Adipocyte (in vitro differentiated cells): ENCODE data around the gene SCCPDH.
A peak's percentile ranks its signal among the peaks of the same experiment; 100 is the strongest.

Source experiments
- DNase-seq: peaks from one replicate; pipeline ENCODE4 v3.0.0-alpha.2; 2015; ENCODE audit warnings: low read depth
- H3K27me3 ChIP-seq: replicated peaks from 2 replicates; pipeline ENCODE4 v1.7.0; 2013; ENCODE audit warnings: mild to moderate bottlenecking, low read length, moderate library complexity; ENCODE audit not compliant: control insufficient read depth, insufficient read depth
- H3K36me3 ChIP-seq: 2 replicates; pipeline ENCODE4 v1.7.0; 2013; ENCODE audit warnings: low read length, mild to moderate bottlenecking, moderate library complexity; ENCODE audit not compliant: control insufficient read depth, insufficient read depth, severe bottlenecking
- H3K4me1 ChIP-seq: 2 replicates; pipeline ENCODE4 v1.7.0; 2013; ENCODE audit warnings: mild to moderate bottlenecking, low read length, moderate library complexity; ENCODE audit not compliant: control insufficient read depth, insufficient read depth
- H3K4me3 ChIP-seq: 2 replicates; pipeline ENCODE4 v1.7.0; 2013; ENCODE audit warnings: mild to moderate bottlenecking, low read length, moderate library complexity
- H3K9ac ChIP-seq: 2 replicates; pipeline ENCODE4 v1.7.0; 2013; ENCODE audit warnings: mild to moderate bottlenecking, low read length, moderate library complexity
- H3K9me3 ChIP-seq: 2 replicates; pipeline ENCODE4 v1.7.0; 2013; ENCODE audit warnings: mild to moderate bottlenecking, low read length, moderate library complexity; ENCODE audit not compliant: control insufficient read depth

SCCPDH gene

DNA sequence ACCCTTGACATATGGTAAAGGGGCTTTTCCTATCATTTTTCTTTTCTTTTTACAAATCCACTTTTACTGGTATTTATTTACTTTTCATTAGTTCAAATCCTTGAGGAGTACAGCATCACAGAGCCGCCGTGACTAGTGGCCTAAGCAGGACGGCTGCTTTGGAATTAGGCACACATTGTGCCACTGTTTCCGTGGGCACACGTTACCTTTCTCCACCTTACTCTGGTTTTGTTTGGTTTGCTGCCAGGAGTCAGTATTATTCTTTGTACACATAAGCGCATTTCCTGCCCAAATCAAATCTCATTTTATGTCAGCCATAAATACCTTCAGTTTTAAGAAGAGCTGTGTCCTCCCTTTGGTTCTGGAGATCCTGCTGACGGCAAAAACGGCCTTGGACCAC is 31.2 kb downstream of the SCCPDH start:
- DNase-seq, result no peak
- no peak overlapping the region for H3K4me3 ChIP-seq
- H3K9ac ChIP-seq, result no peak overlapping the region
- H3K4me1 ChIP-seq, result no peaks in the 10 kb centered on the region
- peaks cover 23% of the 10 kb centered on the region for H3K36me3 ChIP-seq
- H3K9me3 ChIP-seq, result no peaks in the 10 kb centered on the region
- no peaks in the 10 kb centered on the region for H3K27me3 ChIP-seq

DNA sequence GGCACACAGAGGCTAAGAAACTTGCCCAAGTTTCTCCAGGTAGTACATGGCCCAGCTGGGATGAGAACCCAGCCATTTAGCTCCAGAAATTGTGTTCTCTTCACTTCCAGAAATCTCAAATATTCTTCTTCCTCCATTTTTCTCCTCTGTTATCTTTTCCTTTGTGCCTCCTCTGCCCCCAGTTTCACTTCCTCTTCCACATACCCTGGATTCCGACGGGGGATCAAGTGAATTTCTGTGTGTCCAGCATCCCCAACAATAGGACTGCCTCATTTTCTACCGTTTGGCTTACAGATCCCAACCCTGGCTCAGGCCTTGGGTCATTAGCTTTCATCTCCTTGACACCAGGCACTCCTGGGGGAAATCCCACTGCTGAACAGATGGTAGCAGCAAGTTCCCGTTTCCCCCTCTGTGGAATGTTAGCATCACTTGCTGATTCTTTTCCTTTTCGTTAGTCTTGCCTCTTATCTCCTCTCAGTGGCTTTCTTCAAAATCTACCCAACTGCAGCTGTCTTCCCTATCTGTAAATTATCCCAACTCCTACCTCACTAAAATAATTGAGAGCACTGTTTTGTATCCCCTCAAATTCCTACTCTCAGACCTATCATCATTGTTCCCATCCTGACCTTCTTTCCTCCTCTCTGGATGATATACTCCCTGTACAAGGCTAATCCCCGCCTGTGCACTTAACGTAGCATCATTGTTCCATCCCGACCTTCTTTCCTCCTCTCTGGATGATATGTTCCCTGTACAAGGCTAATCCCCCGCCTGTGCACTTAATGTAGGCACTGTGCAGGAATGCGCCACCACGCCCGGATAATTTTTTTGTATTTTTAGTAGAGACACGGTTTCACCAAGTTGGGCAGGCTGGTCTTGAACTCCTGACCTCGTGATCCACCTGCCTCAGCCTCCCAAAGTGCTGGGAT is 36.5 kb downstream of the SCCPDH start:
- Histone ChIP-seq H3K9ac (no peak overlapping the region), H3K4me1 (no peaks in the 10 kb centered on the region), H3K27me3 (no peaks in the 10 kb centered on the region), H3K9me3 (no peaks in the 10 kb centered on the region), H3K4me3 (no peak overlapping the region), H3K36me3 (peaks cover 67% of the 10 kb centered on the region)
- no peak for DNase-seq

DNA sequence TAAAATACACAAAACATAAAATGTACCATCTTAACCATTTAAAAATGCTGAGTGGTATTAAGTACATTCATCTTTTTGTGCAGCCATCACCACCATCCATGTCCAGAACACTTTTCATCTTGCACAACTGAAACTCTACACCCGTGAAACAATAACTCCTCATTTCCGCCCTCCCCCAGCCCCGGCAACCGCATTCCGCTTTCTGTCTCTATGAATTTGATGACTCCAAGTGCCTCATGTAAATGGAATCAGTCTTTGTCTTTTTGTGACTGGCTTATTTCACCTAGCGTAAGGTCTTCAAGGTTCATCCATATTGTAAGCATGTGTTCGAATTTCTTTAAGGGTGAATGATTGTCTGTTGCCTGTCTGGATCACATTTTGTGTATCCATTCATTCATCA is 37.2 kb downstream of the SCCPDH start:
- Histone ChIP-seq H3K36me3 (peaks cover 73% of the 10 kb centered on the region), H3K9ac (no peak overlapping the region), H3K27me3 (no peaks in the 10 kb centered on the region), H3K4me1 (no peaks in the 10 kb centered on the region), H3K9me3 (no peaks in the 10 kb centered on the region), H3K4me3 (no peak overlapping the region)
- DNase-seq, result peak; percentile 81

DNA sequence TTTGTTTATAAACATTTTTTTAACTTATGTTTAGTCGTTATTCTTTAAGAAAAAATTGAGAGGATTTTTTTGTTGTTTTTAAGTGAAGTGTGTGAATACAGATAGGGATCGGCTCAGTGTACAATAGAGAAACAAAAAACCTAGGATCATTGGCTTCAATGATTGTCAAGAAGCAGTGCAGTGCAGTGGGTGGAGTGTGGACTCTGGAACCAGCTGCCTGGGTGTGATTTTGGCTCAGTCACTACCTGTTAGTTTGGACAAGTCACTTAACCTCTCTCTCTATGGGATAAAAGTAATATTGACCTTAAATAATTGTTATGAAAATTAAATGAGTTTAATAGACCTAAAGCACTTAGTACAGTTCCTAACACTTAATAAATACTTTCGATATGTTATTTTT is 41.3 kb downstream of the SCCPDH start:
- H3K9me3 ChIP-seq, result no peaks in the 10 kb centered on the region
- peaks cover 9% of the 10 kb centered on the region for H3K4me1 ChIP-seq
- H3K4me3 ChIP-seq, result no peak overlapping the region
- no peaks in the 10 kb centered on the region for H3K27me3 ChIP-seq
- H3K36me3 ChIP-seq, result peaks cover 78% of the 10 kb centered on the region
- no peak overlapping the region for H3K9ac ChIP-seq
- DNase-seq, result no peak

DNA sequence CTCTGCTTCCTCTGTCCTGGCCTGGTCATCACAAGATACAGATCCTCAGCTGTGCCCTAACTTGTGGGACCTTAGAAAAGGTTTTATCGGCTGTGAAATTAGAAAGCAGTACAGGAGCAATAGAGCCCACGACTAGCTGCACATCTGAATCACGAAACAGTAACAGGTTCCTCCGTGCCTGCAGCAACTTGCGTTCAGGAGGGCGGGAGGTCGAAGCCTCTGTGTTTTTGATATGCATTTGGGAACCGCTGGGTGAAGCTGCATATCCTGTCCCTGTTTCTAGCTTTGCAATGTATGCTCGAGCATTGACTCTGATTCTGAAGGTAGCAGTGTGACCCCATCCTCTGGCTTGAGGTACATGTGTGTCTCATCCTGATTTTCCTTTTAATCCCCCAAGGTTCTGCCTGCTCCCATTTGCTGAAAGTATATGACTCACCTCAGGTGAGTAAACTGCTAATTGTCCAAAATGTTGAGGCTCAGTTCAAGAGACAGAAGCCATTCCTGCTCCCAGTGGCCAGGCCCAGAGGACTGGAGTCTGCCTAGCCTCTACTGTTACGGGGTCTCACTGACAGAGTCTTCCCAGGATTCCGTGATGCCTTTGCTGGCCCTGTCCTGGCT is 44.3 kb downstream of the SCCPDH start:
- Histone ChIP-seq H3K4me1 (peaks cover 9% of the 10 kb centered on the region), H3K4me3 (no peak overlapping the region), H3K27me3 (no peaks in the 10 kb centered on the region), H3K9ac (no peak overlapping the region), H3K9me3 (no peaks in the 10 kb centered on the region), H3K36me3 (peaks cover 76% of the 10 kb centered on the region)
- DNase-seq, result no peak

DNA sequence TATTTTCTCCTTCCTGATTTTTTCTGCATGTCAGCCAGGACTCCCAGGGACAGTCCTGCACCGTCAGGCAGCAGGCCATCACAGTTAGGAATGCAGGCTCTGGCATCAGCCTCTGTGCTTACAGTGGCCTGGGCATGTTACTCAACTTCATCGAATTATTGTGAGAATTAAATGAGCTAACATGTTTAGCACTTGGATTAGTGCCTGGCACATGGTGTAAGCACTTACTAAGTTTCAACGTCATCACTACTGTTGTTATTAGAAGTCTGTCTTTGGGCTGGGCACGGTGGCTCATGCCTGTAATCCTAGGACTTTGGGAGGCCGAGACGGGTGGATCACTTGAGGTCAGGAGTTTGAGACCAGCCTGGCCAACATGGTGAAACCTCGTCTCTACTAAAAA is 45.1 kb downstream of the SCCPDH start:
- peaks cover 9% of the 10 kb centered on the region for H3K4me1 ChIP-seq
- H3K9ac ChIP-seq, result no peak overlapping the region
- peak; percentile 75 for DNase-seq
- no peak overlapping the region for H3K4me3 ChIP-seq
- no peaks in the 10 kb centered on the region for H3K9me3 ChIP-seq
- peaks cover 69% of the 10 kb centered on the region for H3K36me3 ChIP-seq
- no peaks in the 10 kb centered on the region for H3K27me3 ChIP-seq

DNA sequence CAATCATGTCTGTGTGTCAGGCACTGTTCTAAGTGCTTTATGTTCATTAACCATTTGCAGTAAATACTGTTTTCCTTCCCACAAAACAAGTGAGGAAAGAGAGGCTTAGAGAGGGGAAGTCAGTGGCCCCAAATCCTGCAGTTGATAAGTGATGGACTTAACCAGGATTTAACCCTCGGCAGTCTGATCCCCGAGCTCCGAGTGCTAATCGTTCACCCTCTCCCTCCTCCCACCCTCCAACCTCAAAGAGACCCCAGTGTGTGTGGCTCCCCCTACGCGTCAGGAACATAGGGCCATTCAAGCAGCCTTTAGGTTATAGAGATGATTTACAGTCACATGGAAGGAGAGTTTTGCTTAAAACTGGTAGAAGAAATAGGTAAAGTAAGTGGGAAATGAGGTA is 47.2 kb downstream of the SCCPDH start:
- H3K27me3 ChIP-seq, result no peaks in the 10 kb centered on the region
- no peak for DNase-seq
- no peaks in the 10 kb centered on the region for H3K9me3 ChIP-seq
- no peak overlapping the region for H3K9ac ChIP-seq
- H3K4me1 ChIP-seq, result peaks cover 9% of the 10 kb centered on the region
- no peak overlapping the region for H3K4me3 ChIP-seq
- peaks cover 72% of the 10 kb centered on the region for H3K36me3 ChIP-seq

DNA sequence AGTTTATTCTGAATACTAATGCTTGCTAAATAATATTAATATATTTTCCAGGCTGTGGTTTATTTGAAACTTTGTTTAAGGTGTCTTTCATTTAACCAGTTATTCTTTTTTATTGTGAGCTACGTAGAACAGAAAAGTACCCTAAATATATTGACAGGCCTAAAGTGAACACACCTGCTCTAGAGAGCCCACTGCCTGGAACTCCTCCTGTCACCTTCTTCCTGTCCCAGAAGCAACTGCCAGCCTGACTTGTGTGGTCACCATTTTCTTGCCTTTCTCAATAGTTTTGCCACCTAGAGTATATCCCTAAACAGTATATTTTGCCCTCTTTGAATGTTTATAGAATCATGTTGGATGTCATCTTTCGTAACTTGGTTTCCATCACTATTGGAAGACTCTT is 48.5 kb downstream of the SCCPDH start:
- no peak for DNase-seq
- no peaks in the 10 kb centered on the region for H3K27me3 ChIP-seq
- no peak overlapping the region for H3K9ac ChIP-seq
- H3K36me3 ChIP-seq, result peaks cover 71% of the 10 kb centered on the region
- H3K4me1 ChIP-seq, result peaks cover 9% of the 10 kb centered on the region
- H3K9me3 ChIP-seq, result no peaks in the 10 kb centered on the region
- no peak overlapping the region for H3K4me3 ChIP-seq

DNA sequence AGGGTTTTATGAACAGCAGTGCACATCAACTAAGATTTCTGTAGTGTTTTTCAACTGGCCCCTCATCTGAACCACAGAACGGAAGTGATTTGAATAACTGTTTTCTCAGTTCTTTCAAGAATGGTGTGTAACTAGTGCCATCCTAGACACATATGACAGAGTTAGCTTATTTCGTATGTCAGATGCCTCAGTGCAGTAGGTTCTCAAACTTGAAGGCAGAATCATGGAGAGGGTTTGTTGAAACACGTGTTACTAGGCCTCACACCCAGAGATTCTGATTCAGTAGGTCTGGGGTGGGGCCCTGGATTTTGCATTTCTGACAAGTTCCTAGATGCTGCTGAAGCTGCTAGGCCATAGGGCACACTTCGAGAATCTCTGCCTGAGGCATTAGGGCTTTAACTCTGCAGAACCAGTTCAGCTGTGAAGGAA is 49.0 kb downstream of the SCCPDH start:
- Histone ChIP-seq H3K36me3 (peaks cover 70% of the 10 kb centered on the region), H3K4me3 (no peak overlapping the region), H3K4me1 (peaks cover 9% of the 10 kb centered on the region), H3K9ac (no peak overlapping the region), H3K9me3 (no peaks in the 10 kb centered on the region), H3K27me3 (no peaks in the 10 kb centered on the region)
- DNase-seq, result no peak

DNA sequence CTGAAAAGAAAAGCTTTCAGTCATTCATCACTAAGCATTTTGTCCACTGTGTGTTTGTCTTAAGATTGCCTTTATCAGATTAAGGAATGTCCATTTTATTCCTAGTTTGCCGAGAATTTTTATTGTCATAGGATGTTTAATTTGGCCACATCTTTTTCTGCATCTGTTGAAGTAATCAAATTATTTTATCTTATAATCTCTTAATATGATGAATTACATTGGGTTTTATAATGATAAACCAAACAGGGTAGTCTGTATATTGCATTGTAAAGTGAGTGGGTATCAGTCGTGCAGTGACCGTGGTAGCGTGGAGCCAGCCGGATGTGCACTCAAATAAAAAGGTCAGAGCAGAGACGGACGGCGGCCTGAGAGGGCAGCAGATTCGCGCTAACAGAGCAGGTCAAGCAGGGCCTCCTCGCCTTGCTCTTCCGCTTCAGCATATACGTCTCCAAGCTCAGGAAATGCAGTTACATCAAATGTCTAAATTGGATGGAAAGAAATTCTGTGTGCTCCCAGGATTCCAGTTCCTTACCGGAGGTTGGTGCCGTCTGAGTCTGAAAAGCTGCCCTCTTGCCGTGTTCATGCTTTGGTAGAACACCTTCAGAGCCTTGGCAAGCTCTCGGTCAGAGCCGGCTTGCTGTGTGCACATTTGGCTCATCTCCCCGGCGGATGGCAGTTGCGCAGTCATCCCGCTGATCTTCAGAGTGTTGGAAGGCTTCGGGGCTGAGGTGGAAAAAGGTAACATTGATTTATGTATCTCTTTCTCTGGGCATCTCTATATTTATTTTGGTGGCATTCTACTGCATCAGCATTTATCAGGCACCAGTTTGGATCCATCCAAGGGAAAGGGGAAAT is 51.5 kb downstream of the SCCPDH start:
- Histone ChIP-seq H3K9ac (no peak overlapping the region), H3K9me3 (no peaks in the 10 kb centered on the region), H3K4me1 (no peaks in the 10 kb centered on the region), H3K36me3 (peaks cover 82% of the 10 kb centered on the region), H3K27me3 (no peaks in the 10 kb centered on the region), H3K4me3 (no peak overlapping the region)
- no peak for DNase-seq

DNA sequence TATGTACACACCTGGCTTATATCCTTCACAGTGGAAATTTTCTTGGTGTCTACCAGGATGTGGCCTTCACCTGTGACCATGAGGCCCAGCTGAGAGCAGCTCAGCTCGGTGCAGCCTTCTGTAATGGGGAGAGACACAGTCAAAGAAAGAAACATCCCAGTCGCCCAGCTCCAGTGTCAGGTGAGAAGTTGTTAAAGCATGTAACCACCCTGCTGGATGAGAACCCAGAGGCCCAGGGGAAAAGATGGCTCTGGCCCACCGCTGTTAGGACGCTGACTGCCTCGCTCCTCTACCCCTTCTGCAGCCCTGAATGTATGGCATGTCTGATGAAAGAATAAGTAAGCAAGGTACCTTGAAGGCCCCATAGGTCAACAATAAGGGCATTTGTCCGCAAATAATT is 52.7 kb downstream of the SCCPDH start:
- H3K9ac ChIP-seq, result no peak overlapping the region
- peaks cover 3% of the 10 kb centered on the region for H3K4me1 ChIP-seq
- DNase-seq, result no peak
- H3K27me3 ChIP-seq, result no peaks in the 10 kb centered on the region
- no peaks in the 10 kb centered on the region for H3K9me3 ChIP-seq
- no peak overlapping the region for H3K4me3 ChIP-seq
- peaks cover 77% of the 10 kb centered on the region for H3K36me3 ChIP-seq
